HTR-8/SVneo (cell line): ENCODE results near the gene PLA2G10.
"Not testable (repeated sequence)": the region's sequence is repeated elsewhere in the genome, so short reads cannot be mapped to it uniquely, and the experiment has no call there.

ENCODE experiments used
- DNase-seq: peaks from one replicate; pipeline ENCODE4 v3.0.0; 2011; ENCODE audit warnings: low spot score, mixed read lengths; ENCODE audit not compliant: insufficient read length
- FAIRE-seq: peaks from 2 replicates; lab custom pipeline; 2011; peaks lifted over from hg19 to GRCh38; lab: Jason Lieb, UNC

Gene PLA2G10, protein sequence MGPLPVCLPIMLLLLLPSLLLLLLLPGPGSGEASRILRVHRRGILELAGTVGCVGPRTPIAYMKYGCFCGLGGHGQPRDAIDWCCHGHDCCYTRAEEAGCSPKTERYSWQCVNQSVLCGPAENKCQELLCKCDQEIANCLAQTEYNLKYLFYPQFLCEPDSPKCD

DNA sequence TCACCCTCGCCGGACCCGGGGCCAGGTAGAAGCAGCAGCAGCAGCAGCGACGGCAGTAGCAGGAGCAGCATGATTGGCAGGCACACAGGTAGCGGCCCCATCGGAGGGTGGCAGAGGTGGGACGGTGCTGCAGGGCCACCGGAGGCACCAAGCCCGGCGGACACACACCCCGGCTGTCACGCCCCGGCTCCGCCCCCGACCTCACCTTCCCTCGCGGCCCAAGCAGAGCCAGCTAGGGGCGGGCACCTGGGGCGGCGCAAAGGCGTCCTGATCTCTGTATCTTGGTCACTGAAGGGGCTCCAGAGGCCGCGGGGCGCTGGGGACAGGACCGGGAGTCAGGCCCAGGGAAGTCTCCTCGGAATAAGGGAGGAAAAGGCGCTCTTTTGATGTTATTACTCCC lies at the start of gene PLA2G10:
TSS of gene PLA2G10 (minus strand) at position 180 of the 400 bp plus-strand sequence. CDS start at position 101, 79 bp downstream.
- not testable (repeated sequence) for DNase-seq

DNA sequence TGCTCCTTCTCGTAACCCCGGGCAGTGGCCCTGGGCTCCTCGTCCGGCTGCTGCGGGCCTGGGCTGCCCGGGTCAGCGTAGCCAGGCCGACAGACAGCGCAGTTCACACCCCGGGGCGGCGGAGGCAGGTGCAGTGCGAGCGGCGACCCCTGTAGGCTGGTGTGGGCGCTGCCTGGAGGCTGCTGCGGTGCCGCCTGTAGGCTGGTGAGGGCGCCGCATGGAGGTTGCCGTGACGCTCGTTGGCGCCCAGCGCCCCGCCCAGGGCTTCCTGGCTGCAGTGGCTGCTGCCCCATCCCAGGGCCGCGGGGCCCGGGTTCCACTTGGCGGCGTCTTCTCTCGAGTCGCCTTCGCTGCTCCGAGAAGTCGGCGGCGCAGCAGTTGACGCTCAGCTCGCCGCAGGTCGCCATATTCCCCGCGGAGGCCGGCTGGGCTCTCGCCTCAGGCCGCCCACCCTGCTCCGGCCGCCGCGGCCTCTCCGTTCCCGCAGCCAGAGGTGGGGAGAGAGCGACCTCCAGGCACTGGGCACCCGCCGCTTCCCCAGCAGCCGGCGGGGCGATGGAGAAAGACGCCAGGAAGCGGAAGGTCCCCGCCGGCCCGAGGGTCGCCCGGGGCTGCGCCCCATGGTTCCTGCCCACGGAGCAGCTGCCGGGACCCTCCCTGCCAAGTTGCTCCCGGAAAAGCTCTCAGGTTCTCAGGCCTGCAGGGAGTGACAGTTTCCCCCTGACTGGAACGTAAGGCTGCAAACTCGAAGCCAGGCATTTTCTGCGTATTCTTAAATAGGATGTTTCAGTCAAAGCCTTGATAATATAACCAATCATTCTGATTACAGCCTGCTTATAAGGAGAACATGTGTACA lies 48.4 kb upstream of the PLA2G10 start, which contains the start of gene NPIPA2:
TSS of gene NPIPA2 (plus strand) at position 261 of the 856 bp plus-strand sequence. CDS start 5,533 bp downstream, outside the sequence.
- not testable (repeated sequence) for FAIRE-seq, DNase-seq

More for the DNA sequence above, at the start of gene PLA2G10:
- FAIRE-seq, result not testable (repeated sequence)

DNA sequence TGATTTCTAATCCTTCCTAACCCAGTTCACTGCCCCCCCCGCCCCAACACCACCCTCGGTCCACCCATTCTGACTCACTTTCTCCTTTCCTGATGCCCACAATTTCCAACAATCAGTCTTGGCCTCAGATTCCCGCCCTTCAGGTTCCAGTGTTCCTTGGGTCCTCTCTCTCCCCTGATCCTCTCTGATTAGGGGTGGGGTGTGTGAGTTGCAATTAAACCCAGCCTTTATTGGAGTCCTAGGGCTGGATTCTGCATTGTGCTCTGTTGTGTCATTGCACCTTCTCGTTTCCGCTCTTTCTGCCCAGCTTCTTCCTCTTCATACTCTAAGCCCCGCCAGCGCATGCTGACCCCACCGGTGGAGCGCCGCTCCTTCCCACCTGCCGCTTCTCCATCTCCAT lies 47.7 kb upstream of the PLA2G10 start:
- FAIRE-seq, DNase-seq: not testable (repeated sequence)

DNA sequence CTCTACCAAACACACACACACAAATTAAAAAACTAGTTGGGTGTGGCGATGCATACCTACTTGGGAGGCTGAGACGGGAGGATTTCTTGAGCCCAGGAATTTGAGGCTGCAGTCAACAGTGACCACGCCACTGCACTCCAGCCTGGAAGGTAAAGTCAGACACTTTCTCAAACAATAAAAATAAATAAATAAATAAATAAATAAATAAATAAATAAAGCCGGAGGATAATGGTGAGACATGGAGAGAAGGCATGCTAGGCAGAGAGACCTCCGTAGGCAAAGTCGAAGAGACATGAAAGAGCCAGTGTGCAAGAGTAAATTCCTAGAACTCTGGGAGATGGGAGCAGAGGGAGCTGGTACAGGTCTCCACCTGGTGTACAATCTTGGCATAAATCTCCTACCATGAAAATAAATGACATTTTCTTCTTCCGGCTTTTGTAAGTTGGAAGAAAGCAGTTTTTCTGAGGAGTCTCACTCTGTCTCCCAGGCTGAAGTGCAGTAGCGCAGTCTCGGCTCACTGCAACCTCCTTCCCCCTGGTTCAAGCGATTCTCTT lies 46.8 kb upstream of the PLA2G10 start:
- DNase-seq, FAIRE-seq: not testable (repeated sequence)

DNA sequence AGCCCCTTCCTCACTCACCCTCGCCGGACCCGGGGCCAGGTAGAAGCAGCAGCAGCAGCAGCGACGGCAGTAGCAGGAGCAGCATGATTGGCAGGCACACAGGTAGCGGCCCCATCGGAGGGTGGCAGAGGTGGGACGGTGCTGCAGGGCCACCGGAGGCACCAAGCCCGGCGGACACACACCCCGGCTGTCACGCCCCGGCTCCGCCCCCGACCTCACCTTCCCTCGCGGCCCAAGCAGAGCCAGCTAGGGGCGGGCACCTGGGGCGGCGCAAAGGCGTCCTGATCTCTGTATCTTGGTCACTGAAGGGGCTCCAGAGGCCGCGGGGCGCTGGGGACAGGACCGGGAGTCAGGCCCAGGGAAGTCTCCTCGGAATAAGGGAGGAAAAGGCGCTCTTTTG lies 39.1 kb upstream of the PLA2G10 start:
- not testable (repeated sequence) for DNase-seq, FAIRE-seq

DNA sequence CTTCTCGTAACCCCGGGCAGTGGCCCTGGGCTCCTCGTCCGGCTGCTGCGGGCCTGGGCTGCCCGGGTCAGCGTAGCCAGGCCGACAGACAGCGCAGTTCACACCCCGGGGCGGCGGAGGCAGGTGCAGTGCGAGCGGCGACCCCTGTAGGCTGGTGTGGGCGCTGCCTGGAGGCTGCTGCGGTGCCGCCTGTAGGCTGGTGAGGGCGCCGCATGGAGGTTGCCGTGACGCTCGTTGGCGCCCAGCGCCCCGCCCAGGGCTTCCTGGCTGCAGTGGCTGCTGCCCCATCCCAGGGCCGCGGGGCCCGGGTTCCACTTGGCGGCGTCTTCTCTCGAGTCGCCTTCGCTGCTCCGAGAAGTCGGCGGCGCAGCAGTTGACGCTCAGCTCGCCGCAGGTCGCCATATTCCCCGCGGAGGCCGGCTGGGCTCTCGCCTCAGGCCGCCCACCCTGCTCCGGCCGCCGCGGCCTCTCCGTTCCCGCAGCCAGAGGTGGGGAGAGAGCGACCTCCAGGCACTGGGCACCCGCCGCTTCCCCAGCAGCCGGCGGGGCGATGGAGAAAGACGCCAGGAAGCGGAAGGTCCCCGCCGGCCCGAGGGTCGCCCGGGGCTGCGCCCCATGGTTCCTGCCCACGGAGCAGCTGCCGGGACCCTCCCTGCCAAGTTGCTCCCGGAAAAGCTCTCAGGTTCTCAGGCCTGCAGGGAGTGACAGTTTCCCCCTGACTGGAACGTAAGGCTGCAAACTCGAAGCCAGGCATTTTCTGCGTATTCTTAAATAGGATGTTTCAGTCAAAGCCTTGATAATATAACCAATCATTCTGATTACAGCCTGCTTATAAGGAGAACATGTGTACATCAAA lies 9.3 kb upstream of the PLA2G10 start, which contains the start of gene NPIPA3:
TSS of gene NPIPA3 (plus strand) at position 256 of the 856 bp plus-strand sequence. CDS start 5,533 bp downstream, outside the sequence.
- peak; percentile 20 for FAIRE-seq
- DNase-seq, result not testable (repeated sequence)

DNA sequence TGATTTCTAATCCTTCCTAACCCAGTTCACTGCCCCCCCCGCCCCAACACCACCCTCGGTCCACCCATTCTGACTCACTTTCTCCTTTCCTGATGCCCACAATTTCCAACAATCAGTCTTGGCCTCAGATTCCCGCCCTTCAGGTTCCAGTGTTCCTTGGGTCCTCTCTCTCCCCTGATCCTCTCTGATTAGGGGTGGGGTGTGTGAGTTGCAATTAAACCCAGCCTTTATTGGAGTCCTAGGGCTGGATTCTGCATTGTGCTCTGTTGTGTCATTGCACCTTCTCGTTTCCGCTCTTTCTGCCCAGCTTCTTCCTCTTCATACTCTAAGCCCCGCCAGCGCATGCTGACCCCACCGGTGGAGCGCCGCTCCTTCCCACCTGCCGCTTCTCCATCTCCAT lies 8.6 kb upstream of the PLA2G10 start:
- not testable (repeated sequence) for DNase-seq, FAIRE-seq

DNA sequence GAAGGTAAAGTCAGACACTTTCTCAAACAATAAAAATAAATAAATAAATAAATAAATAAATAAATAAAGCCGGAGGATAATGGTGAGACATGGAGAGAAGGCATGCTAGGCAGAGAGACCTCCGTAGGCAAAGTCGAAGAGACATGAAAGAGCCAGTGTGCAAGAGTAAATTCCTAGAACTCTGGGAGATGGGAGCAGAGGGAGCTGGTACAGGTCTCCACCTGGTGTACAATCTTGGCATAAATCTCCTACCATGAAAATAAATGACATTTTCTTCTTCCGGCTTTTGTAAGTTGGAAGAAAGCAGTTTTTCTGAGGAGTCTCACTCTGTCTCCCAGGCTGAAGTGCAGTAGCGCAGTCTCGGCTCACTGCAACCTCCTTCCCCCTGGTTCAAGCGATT lies 7.8 kb upstream of the PLA2G10 start:
- DNase-seq, FAIRE-seq: not testable (repeated sequence)

DNA sequence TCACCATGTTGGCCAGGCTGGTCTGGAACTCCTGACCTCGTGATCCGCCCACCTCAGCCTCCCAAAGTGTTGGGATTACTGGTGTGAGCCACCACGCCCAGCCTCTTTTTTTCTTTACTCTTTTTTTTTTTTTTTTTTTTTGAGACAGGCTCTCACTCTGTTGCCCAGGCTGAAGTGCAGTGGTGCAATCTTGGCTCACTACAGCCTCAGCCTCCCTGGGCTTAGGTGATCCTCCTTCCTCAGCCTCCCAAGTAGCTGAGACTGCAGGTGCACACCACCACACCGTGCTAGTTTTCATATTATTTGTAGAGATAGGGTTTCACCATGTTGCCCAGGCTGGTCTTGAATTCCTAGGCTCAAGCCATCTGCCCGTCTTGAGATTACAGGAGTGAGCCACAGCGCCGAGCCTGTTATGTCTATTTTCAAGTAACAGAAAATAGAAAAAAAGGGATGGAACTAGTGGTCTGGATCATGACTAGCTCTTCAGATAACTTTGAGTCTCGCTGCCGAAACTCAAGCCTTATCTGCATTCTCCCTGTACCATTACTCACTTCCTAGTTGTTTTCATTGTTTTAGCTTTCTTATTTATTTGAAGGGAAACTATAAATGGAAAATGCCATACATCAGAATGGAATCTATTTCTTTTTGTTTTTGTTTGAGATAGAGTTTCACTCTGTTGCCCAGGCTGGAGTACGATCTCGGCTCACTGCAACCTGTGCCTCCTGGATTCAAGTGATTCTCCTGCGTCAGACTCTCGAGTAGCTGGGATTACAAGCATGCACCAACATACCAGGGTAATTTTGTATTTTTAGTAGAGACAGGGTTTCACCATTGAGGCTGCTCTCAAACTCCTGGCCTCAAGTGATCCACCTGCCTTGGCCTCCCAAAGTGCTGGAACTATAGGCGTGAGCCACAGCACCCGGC lies 8.0 kb downstream of the PLA2G10 start:
- FAIRE-seq, DNase-seq: not testable (repeated sequence)

DNA sequence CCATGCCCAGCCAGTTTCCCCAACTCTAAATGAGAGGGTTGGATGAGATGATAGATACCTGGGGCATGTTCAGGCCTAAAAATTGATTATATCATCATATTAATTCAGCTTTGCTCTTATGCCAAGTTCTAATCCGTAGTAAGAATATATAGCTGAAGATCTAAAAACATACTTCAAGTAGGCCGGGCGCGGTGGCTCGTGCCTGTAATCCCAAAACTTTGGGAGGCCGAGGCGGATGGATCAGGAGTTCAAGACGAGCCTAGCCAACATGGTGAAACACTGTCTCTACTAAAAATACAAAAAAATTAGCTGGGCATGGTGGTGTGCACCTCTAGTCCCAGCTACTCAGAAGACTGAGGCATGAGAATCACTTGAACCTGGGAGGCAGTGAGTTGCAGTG lies 12.0 kb downstream of the PLA2G10 start:
- FAIRE-seq, result no peak
- no peak for DNase-seq

DNA sequence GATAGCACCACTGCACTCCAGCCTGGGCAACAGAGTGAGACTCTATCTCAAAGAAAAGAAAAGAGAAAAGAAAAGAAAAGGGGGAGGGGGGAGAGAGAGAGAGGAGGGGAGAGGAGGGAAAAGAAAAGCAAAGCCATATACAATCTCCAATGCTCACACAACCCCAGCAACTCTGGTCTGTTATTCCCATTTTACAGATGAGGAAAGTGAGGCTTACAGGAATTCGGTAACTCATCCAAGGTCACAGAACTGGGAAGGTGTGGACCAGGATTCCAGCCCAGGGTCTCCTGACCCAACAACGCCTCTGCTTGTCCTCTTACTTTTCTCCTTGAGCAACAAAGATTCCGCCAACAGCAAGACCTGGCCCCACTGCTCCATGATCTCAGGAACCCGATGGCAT lies 13.0 kb downstream of the PLA2G10 start:
- no peak for FAIRE-seq
- no peak for DNase-seq

DNA sequence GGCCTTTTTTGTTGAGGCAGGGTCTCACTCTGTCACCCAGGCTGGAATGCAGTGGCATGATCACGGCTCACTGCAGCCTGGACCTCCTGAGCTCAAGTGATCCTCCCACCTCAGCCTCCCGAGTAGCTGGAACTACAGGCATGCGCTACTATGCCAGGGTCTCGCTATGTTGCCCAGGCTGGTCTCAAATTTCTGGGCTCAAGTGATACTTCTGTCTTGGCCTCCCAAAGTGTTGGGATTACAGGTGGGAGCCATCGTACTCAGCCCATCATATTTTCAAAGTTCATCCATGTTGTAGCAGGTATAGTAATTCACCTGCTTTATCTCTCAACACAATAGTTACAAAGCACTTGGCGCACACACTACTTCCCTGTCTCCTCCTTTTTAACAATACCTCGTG lies 13.7 kb downstream of the PLA2G10 start:
- FAIRE-seq, DNase-seq: not testable (repeated sequence)

DNA sequence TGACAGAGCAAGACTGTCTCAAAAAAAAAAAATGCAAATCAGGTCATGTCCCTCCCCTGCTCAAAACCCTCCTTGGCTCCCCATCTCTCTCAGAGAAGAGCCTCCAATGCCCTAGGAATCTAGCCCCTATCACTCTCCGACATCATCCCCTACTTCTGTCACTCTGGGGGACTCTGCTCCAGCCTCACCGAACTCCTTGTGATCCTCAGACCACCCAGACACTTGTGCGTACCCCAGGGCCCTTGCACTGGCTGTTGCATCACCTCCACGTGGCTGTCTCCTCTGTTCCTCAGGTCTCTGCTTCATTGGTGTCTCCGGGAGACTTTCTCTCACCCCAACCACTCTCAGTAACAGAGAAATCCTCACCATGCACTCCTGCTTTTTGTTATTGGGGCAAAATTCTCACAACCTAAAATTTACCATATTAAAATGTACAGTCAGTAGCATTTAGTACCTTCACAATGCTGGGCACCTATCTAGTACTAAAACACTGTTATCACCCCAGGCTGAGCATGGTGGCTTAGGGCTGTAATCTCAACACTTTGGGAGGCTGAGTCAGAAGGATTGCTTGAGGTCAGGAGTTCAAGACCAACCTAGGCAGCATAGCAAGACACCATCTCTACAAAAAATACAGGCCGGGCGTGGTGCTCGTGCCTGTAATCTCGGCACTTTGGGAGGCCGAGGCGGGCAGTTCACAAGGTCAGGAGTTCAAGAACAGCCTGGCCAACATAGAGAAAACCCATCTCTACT lies 15.2 kb downstream of the PLA2G10 start:
- DNase-seq (no peak), FAIRE-seq (no peak)

DNA sequence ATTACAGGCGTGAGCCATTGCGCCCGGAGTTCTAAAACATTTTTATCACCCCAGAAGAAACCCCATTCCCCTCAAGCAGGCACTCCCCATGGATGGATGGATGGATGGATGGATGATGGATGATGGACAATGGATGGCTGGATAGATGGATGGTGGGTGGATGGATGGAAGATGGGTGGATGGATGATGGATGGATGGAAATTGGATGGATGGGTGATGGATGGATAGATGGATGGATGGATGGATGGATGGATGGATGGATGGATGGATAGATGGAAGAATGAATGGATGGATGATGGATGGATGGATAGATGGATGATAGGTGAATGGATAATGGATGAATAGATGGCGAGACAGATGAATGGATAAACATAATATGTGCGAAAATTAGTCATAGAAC lies 16.5 kb downstream of the PLA2G10 start:
- no peak for DNase-seq
- FAIRE-seq, result no peak

DNA sequence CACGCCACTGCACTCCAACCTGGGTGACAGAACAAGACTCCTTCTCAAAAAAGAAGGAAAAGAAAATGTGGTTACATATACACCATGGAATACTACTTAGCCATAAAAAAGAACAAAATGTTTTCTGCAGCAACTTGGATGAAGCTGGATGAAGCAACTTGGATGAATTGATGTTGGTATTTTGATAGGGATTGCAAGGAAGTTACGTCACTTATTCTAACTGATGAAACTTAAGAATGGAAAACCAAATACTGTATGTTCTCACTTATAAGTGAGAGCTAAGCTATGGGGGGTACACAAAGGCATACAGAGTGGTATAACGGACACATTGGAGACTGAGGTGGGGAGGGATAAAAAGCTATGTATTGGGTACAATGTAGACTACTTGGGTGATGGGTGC lies 17.5 kb downstream of the PLA2G10 start:
- FAIRE-seq (no peak), DNase-seq (no peak)

DNA sequence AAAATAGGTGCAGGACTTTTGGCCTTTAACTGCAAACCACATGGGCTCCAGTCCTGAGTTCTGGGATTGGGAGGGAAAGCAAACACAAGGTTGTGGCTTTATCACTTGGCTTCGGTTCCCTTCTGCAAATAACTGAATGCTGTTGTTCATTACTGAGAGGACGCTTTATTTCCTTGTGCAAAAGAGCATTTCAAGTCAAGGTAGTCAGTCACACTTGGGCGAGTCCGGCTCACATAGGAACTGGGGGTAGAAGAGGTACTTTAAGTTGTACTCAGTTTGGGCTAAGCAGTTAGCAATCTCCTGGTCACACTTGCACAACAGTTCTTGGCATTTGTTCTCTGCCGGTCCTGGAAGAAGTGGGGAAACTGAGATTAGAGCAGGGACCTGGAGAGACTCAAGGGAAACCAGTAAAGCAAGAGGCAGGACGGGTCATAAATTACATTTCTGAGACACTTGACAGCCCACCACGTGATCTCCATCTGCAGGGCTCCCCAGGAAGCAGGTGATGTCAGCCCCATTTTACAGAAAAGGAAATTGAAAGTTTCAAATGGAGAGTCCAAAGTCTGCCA lies 21.6 kb downstream of the PLA2G10 start:
- DNase-seq, result no peak
- no peak for FAIRE-seq

DNA sequence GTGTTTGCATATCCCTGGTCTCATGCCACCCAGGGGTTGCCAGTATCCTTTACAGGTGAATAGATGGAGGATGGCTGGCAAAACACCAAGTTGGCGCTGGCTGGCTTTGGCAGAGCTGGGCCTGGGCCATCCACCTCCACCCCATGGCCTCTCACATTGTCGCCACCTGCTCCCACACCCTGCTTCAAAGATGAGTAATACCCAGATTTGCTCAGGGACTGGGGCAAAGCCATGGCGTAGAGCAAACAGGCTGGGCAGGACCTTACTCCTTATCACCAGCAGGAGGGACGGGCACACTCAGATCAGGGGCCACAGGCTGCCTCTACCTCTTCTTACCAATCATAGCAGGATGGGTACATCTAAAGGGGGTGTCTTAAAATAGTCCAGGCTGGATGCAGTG lies 24.3 kb downstream of the PLA2G10 start:
- DNase-seq (peak; percentile 10), FAIRE-seq (no peak)
